GM20431 (cell line): ENCODE results near the gene SKP1.
"Not testable (repeated sequence)": the region's sequence is repeated elsewhere in the genome, so short reads cannot be mapped to it uniquely, and the experiment has no call there.

Source experiments
- in situ Hi-C: fragments of 300-500 bp; cut with MseI, MboI; formaldehyde crosslinking; loops from one replicate; pipeline ENCODE4 v1.15.0; 2020; ENCODE audit warnings: low sequenced_read_pairs; ENCODE audit not compliant: unreplicated experiment

SKP1 gene

GRCh38 chr5:134183481-134183880 lies 6.7 kb upstream of the SKP1 start:
- in situ Hi-C loops = loop anchor here (25.0 kb wide), 1 partner anchor 404 kb away; no protein-coding TSS in a partner anchor

- in situ Hi-C loops = loop anchor here (25.0 kb wide), 1 partner anchor 409 kb away; no protein-coding TSS in a partner anchor
Measured at GRCh38 chr5:134178096-134178419, 1.3 kb upstream of the SKP1 start.

- in situ Hi-C loops = loop anchor here (25.0 kb wide), 1 partner anchor 410 kb away; no protein-coding TSS in a partner anchor
Measured at GRCh38 chr5:134177369-134178095, 782 bp upstream of the SKP1 start.

- in situ Hi-C loops = loop anchor here (25.0 kb wide), 1 partner anchor 411 kb away; no protein-coding TSS in a partner anchor
Measured at GRCh38 chr5:134175921-134176510, 734 bp downstream of the SKP1 start.

GRCh38 chr5:134174841-134175839 lies 1.6 kb downstream of the SKP1 start:
- in situ Hi-C loops = loop anchor here (25.0 kb wide), 1 partner anchor 412 kb away; no protein-coding TSS in a partner anchor

GRCh38 chr5:134171972-134172371 lies 4.8 kb downstream of the SKP1 start:
- in situ Hi-C loops = no loop called here

GRCh38 chr5:134162592-134162991 lies 14.2 kb downstream of the SKP1 start:
- in situ Hi-C loops = no loop called here

- in situ Hi-C loops = no loop called here
Measured at GRCh38 chr5:134161513-134162395, 15.0 kb downstream of the SKP1 start.

GRCh38 chr5:134153657-134154056 lies 23.1 kb downstream of the SKP1 start:
- in situ Hi-C loops = no loop called here

GRCh38 chr5:134153241-134153640 lies 23.5 kb downstream of the SKP1 start:
- in situ Hi-C loops = no loop called here

GRCh38 chr5:134152173-134152832 lies 24.4 kb downstream of the SKP1 start:
- in situ Hi-C loops = not testable (repeated sequence)

- in situ Hi-C loops = no loop called here
Measured at GRCh38 chr5:134151723-134152122, 25.0 kb downstream of the SKP1 start.

GRCh38 chr5:134149571-134150303 lies 27.0 kb downstream of the SKP1 start:
- in situ Hi-C loops = loop anchor here (10.0 kb wide), 1 partner anchor 105 kb away; no protein-coding TSS in a partner anchor

- in situ Hi-C loops = loop anchor here (10.0 kb wide), 1 partner anchor 104 kb away; no protein-coding TSS in a partner anchor
Measured at GRCh38 chr5:134148986-134149539, 27.7 kb downstream of the SKP1 start.

- in situ Hi-C loops = loop anchor here (10.0 kb wide), 1 partner anchor 104 kb away; no protein-coding TSS in a partner anchor
Measured at GRCh38 chr5:134148316-134148715, 28.4 kb downstream of the SKP1 start.

GRCh38 chr5:134146651-134147518 lies 29.9 kb downstream of the SKP1 start:
- in situ Hi-C loops = loop anchor here (10.0 kb wide), 1 partner anchor 102 kb away; no protein-coding TSS in a partner anchor
